Neural crest cell (in vitro differentiated cells): ENCODE results near the gene RBM19. TPM values are rescaled to one million over a fixed set of nuclear protein-coding genes. Genes with fewer than 3 reads are reported as not detected.

Source experiments
- DNase-seq: peaks from one replicate; pipeline ENCODE4 v3.0.0; 2021; ENCODE audit warnings: low read depth, mixed read lengths, low spot score
- H3K27ac Mint-ChIP-seq: one replicate; pipeline ENCODE4 v1.8.0; 2021; ENCODE audit warnings: mild to moderate bottlenecking, mixed read lengths; ENCODE audit not compliant: unreplicated experiment
- H3K27me3 Mint-ChIP-seq: 2 replicates; pipeline ENCODE4 v1.8.0; 2021; ENCODE audit warnings: low read depth, mild to moderate bottlenecking, mixed read lengths
- H3K36me3 Mint-ChIP-seq: 2 replicates; pipeline ENCODE4 v1.8.0; 2021; ENCODE audit warnings: low read depth, mild to moderate bottlenecking, mixed read lengths
- H3K4me1 Mint-ChIP-seq: 2 replicates; pipeline ENCODE4 v1.8.0; 2021; ENCODE audit warnings: mixed read lengths
- H3K4me3 Mint-ChIP-seq: one replicate; pipeline ENCODE4 v1.8.0; 2021; ENCODE audit warnings: mild to moderate bottlenecking, mixed read lengths
- H3K9me3 Mint-ChIP-seq: 2 replicates; pipeline ENCODE4 v1.8.0; 2021; ENCODE audit warnings: mixed read lengths
- CTCF ChIP-seq: fragments of 200-600 bp; sonication (generic); conservative IDR thresholded peaks from 2 replicates; pipeline ENCODE4 v1.5.0; 2021; ENCODE audit warnings: antibody characterized with exemption, mild to moderate bottlenecking
- total RNA-seq: library from RNA; stranded (reverse); gene quantifications from 2 replicates; pipeline ENCODE4 v1.2.1, GENCODE V29; 2021

The RBM19 gene
- total RNA-seq, 1 donor from 2014 or later, result 42.6 TPM

- Mint-ChIP-seq H3K27me3 (no peaks in the 10 kb centered on the region), H3K4me3 (no peak overlapping the region), H3K4me1 (no peaks in the 10 kb centered on the region), H3K9me3 (no peaks in the 10 kb centered on the region), H3K27ac (no peak overlapping the region), H3K36me3 (peaks cover 5% of the 10 kb centered on the region)
- TF ChIP-seq CTCF, result no peak
- DNase-seq, result no peak
Measured at GRCh38 chr12:113941208-113941486, 25.0 kb downstream of the RBM19 start.

GRCh38 chr12:113940357-113941207 lies 25.5 kb downstream of the RBM19 start:
- TF ChIP-seq CTCF, result no peak
- Mint-ChIP-seq H3K27ac (no peak overlapping the region), H3K9me3 (no peaks in the 10 kb centered on the region), H3K27me3 (no peaks in the 10 kb centered on the region), H3K4me3 (no peak overlapping the region), H3K4me1 (no peaks in the 10 kb centered on the region), H3K36me3 (peaks cover 5% of the 10 kb centered on the region)
- no peak for DNase-seq

- DNase-seq, result no peak
- Mint-ChIP-seq H3K36me3 (peaks cover 5% of the 10 kb centered on the region), H3K27me3 (no peaks in the 10 kb centered on the region), H3K27ac (peak overlapping the region; percentile 22), H3K9me3 (no peaks in the 10 kb centered on the region), H3K4me1 (no peaks in the 10 kb centered on the region), H3K4me3 (no peak overlapping the region)
- no peak for TF ChIP-seq CTCF
Measured at GRCh38 chr12:113939867-113940266, 26.3 kb downstream of the RBM19 start.

GRCh38 chr12:113938471-113938870 lies 27.7 kb downstream of the RBM19 start:
- H3K36me3 Mint-ChIP-seq, result peaks cover 5% of the 10 kb centered on the region
- H3K4me1 Mint-ChIP-seq, result peaks cover 7% of the 10 kb centered on the region
- H3K9me3 Mint-ChIP-seq, result no peaks in the 10 kb centered on the region
- TF ChIP-seq CTCF, result no peak
- no peak overlapping the region for H3K27ac Mint-ChIP-seq
- H3K27me3 Mint-ChIP-seq, result no peaks in the 10 kb centered on the region
- H3K4me3 Mint-ChIP-seq, result no peak overlapping the region
- no peak for DNase-seq

- peak overlapping the region; percentile 27 for H3K27ac Mint-ChIP-seq
- peaks cover 22% of the 10 kb centered on the region for H3K4me1 Mint-ChIP-seq
- TF ChIP-seq CTCF, result no peak
- no peak for DNase-seq
- H3K27me3 Mint-ChIP-seq, result no peaks in the 10 kb centered on the region
- H3K36me3 Mint-ChIP-seq, result peaks cover 9% of the 10 kb centered on the region
- no peaks in the 10 kb centered on the region for H3K9me3 Mint-ChIP-seq
- H3K4me3 Mint-ChIP-seq, result no peak overlapping the region
Measured at GRCh38 chr12:113936460-113936859, 29.7 kb downstream of the RBM19 start.
